GM13977 (cell line): ENCODE data around the gene NUAK2.

Source experiments
- DNase-seq: peaks from one replicate; pipeline ENCODE4 v3.0.0; 2012; ENCODE audit warnings: low spot score
- in situ Hi-C: fragments of 300-500 bp; cut with MboI; formaldehyde crosslinking; loops from one replicate; pipeline ENCODE4 v1.12.0; 2022; ENCODE audit warnings: low sequenced_read_pairs, low pct_unique_long_range_greater_than_20kb, mixed read lengths, inconsistent platforms; ENCODE audit not compliant: unreplicated experiment
- TF ChIP-seq, protein P1 (sequence below): IDR thresholded peaks from 2 replicates; pipeline ENCODE4 v1.5.1; 2012; ENCODE audit warnings: mild to moderate bottlenecking, control low read depth; ENCODE audit not compliant: insufficient read depth; ENCODE audit errors: extremely low read depth, missing control alignments

The NUAK2 gene

DNA sequence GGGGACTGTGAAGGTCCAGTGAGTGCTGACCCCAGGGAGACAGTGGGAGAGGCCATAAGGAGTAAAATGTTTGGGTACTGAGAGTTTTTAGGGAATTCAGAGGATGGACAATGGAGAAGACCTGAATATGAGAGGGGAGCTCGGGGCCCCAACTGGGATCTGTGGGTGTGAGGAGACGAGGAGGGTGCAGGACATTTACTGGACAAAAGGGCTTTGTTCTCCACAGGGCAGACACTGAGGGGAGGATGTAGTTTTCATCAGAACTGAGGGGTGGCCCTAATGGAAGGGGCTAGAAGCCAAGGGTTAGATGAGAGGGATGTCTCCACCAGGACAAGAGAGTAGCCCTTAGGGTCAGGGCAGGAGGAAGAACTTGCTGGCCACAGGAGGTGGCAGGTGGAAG, 63.8 kb downstream of the NUAK2 start:
- in situ Hi-C loops, result loop anchor here (25.0 kb wide), 1 partner anchor 270 kb away; no protein-coding TSS in a partner anchor
- no peak for DNase-seq
- TF ChIP-seq, protein P1, sequence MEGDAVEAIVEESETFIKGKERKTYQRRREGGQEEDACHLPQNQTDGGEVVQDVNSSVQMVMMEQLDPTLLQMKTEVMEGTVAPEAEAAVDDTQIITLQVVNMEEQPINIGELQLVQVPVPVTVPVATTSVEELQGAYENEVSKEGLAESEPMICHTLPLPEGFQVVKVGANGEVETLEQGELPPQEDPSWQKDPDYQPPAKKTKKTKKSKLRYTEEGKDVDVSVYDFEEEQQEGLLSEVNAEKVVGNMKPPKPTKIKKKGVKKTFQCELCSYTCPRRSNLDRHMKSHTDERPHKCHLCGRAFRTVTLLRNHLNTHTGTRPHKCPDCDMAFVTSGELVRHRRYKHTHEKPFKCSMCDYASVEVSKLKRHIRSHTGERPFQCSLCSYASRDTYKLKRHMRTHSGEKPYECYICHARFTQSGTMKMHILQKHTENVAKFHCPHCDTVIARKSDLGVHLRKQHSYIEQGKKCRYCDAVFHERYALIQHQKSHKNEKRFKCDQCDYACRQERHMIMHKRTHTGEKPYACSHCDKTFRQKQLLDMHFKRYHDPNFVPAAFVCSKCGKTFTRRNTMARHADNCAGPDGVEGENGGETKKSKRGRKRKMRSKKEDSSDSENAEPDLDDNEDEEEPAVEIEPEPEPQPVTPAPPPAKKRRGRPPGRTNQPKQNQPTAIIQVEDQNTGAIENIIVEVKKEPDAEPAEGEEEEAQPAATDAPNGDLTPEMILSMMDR, result no peak

DNA sequence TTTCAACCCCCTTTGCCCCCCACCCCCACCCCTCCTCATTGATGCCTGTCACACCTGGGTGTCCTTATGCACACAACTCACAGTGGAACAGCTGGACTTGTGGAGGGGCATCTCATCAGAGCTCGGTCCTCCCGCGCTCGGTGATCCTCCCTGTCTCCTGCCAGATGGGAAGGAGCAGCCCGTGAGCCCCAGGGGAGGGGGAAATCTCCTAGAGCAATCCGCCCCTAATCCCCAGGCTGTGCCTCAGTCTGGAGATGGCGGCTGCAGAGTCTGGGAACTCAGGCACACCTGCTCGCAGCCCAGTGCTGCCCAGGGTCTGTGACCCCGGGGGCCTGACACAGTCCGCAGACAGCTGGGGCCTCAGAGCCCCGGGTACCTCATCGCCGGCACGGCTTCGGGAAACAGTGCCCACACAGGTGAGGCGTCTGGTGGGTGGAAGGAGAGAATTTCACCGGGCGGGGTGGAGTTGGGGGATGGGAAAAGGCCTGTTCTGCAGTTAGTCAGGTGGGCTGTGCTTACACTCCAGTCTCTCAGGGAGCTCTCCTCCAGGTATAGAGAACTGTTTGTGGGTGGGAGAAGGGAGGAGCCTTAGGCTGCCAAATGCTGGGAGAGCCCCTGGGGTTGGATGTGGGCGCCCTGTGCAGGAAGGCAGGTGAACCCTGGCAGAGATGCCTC, 64.5 kb downstream of the NUAK2 start:
- DNase-seq, result peak; percentile 14
- TF ChIP-seq, protein P1, result no peak
- in situ Hi-C loops, result loop anchor here (25.0 kb wide), 1 partner anchor 270 kb away; no protein-coding TSS in a partner anchor

DNA sequence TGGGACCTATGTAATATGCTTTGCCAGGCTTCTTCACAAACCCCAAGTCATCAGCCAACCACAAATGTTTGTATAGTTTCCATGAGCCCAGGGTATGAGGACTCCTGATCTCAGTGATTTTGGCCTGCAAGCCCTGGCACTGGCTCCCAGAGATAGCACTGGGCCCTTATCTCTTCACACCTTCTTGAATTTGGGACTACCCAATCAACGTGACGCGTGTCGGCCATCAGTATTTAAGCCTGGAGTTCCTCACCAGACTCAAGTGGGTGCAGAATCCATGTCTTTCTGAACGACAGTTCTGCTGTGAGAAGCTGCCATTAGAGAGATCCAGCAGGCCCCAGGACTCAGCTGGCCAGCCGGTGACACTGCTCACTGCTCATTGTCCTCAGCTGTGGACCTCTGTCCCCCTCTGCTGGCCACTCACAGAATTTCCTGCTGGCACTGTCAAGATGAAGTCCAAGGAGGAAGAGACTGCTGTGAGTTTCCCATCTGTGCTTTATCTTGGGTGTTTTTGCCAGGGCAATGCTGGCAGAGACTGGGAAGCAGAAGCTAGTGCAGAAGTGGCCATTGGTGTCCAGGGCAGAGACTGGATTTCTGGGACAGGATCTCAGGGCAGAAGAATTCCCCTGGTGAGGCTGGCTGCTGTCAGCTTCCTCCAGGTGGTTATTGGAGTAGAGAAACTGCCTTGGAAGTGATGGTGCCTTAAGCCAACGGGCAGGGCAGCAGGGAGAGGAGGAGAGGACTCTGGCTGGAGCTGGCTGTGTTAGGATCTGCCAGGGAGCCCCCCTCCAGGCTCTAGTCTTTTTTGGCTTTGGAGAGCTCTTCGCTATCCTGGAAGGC, 65.4 kb downstream of the NUAK2 start:
- in situ Hi-C loops, result loop anchor here (25.0 kb wide), 1 partner anchor 269 kb away; no protein-coding TSS in a partner anchor
- TF ChIP-seq, protein P1, result peak; percentile 95
- peak; percentile 85 for DNase-seq
